ENCODE results near the gene PECR. TPM values are rescaled to one million over a fixed set of nuclear protein-coding genes. Genes with fewer than 3 reads are reported as not detected.
A peak's percentile ranks its signal among the peaks of the same experiment; 100 is the strongest.

Gene PECR
- total and polyA plus RNA-seq, 12 donors, result 5.3 to 22.2 (median 10.7) TPM

GRCh38 chr2:216117561-216118340 is 36.1 kb upstream of the PECR start:
- Histone ChIP-seq H3K36me3 (replicated peaks in 1 of 2) (peaks cover 0 to 70% of the 10 kb centered on the region in 2 donors), H3K4me3 (no peak overlapping the region), H3K27ac (no peak overlapping the region), H3K27me3 (no peaks in the 10 kb centered on the region), H3K4me1 (replicated peaks in 1 of 2) (peaks cover 11 to 30% of the 10 kb centered on the region in 2 donors), H3K9me3 (replicated peaks in 1 of 3) (no peaks in the 10 kb centered on the region)
- DNase-seq, result no peak
- WGBS, 4 donors, result 70 to 85% (median 79%) methylated on average over 4 of the region's 4 CpGs
- TF ChIP-seq CTCF (IDR thresholded peaks at IDR 0.05) (no peak), POLR2A (IDR thresholded peaks at IDR 0.05) (no peak)
- intact Hi-C loops (cut with DNase I), result loop anchor here in 1 of 2 donors (10.0 kb wide), 1 partner anchor 287 kb away; no protein-coding TSS in a partner anchor

GRCh38 chr2:216116418-216116817 is 34.8 kb upstream of the PECR start:
- Histone ChIP-seq H3K27ac (no peak overlapping the region), H3K4me3 (no peak overlapping the region), H3K4me1 (replicated peaks in 1 of 2) (peaks cover 11 to 32% of the 10 kb centered on the region in 2 donors), H3K36me3 (replicated peaks in 1 of 2) (peaks cover 0 to 70% of the 10 kb centered on the region in 2 donors), H3K27me3 (no peaks in the 10 kb centered on the region), H3K9me3 (replicated peaks in 1 of 3) (no peaks in the 10 kb centered on the region)
- no peak for DNase-seq
- WGBS, 4 donors, result 86 to 100% (median 93%) methylated on average over 1 of the region's 1 CpG
- intact Hi-C loops (cut with DNase I), result loop anchor here in 1 of 2 donors (10.0 kb wide), 1 partner anchor 288 kb away; no protein-coding TSS in a partner anchor
- TF ChIP-seq POLR2A (IDR thresholded peaks at IDR 0.05) (no peak), CTCF (IDR thresholded peaks at IDR 0.05) (no peak)

GRCh38 chr2:216114714-216115531 is 33.3 kb upstream of the PECR start:
- TF ChIP-seq POLR2A (IDR thresholded peaks at IDR 0.05) (peak; percentile 14 to 83), CTCF (IDR thresholded peaks at IDR 0.05) (peak; percentile 81 to 93 (median 88))
- H3K27me3 ChIP-seq, result no peaks in the 10 kb centered on the region
- intact Hi-C loops (cut with DNase I), result loop anchor here in 1 of 2 donors (10.0 kb wide), 1 partner anchor 290 kb away; no protein-coding TSS in a partner anchor
- peak overlapping the region in 4 of 5 donors; percentile 63 to 83 (median 72) for H3K27ac ChIP-seq
- 5 to 8% (median 7%) methylated on average over 29 of the region's 29 CpGs for WGBS, 4 donors
- no peaks in the 10 kb centered on the region for H3K9me3 ChIP-seq (replicated peaks in 1 of 3)
- H3K4me3 ChIP-seq, result peak overlapping the region in 2 of 4 donors; percentile 34 to 67
- peaks cover 20 to 47% of the 10 kb centered on the region in 2 donors for H3K4me1 ChIP-seq (replicated peaks in 1 of 2)
- peaks cover 0 to 65% of the 10 kb centered on the region in 2 donors for H3K36me3 ChIP-seq (replicated peaks in 1 of 2)
- DNase-seq, result peak; percentile 98 to 100 (median 99)

GRCh38 chr2:216114382-216114713 is 32.7 kb upstream of the PECR start:
- 28 to 39% (median 33%) methylated on average over 4 of the region's 4 CpGs for WGBS, 4 donors
- Histone ChIP-seq H3K36me3 (replicated peaks in 1 of 2) (peaks cover 0 to 59% of the 10 kb centered on the region in 2 donors), H3K27ac (peak overlapping the region in 3 of 5 donors; percentile 5 to 83 (median 51)), H3K9me3 (replicated peaks in 1 of 3) (no peaks in the 10 kb centered on the region), H3K4me3 (no peak overlapping the region), H3K27me3 (no peaks in the 10 kb centered on the region), H3K4me1 (replicated peaks in 1 of 2) (peaks cover 23 to 49% of the 10 kb centered on the region in 2 donors)
- TF ChIP-seq CTCF (IDR thresholded peaks at IDR 0.05) (no peak), POLR2A (IDR thresholded peaks at IDR 0.05) (no peak)
- intact Hi-C loops (cut with DNase I), result loop anchor here in 1 of 2 donors (10.0 kb wide), 1 partner anchor 290 kb away; no protein-coding TSS in a partner anchor
- no peak for DNase-seq
